DMS114 treated with DMSO at 0.1 percent for 48 hours (cell line): ENCODE results near the gene C1QTNF9.
"Not testable (repeated sequence)": the region's sequence is repeated elsewhere in the genome, so short reads cannot be mapped to it uniquely, and the experiment has no call there.

Experiments used
- DNase-seq: peaks from one replicate; lab custom pipeline; 2025; ENCODE audit not compliant: unreplicated experiment; lab: John Stamatoyannopoulos, UW

The C1QTNF9 gene

GRCh38 chr13:24319641-24320040, 10.3 kb downstream of the C1QTNF9 start:
- DNase-seq = not testable (repeated sequence)

GRCh38 chr13:24321416-24321815, 12.0 kb downstream of the C1QTNF9 start:
- DNase-seq = not testable (repeated sequence)

GRCh38 chr13:24322470-24322869, 13.1 kb downstream of the C1QTNF9 start:
- DNase-seq = not testable (repeated sequence)

- DNase-seq = no peak
Measured at GRCh38 chr13:24323036-24323738, 13.8 kb downstream of the C1QTNF9 start.

DNA sequence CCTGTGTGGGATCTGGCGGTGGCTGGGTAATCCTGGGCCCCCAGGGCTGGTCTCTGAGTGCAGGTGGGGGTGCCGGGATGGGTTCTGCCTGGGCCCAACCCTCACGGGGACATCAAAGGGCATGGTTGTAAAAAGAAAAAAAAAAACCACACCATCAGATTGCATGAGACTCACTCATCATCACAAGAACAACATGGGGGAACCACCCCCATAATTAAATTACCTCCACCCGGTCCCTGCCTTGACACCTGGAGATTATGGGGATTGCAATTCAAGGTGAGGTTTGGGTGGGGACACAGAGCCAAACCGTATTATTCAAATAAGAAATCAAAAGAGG, 14.3 kb downstream of the C1QTNF9 start:
- no peak for DNase-seq

- not testable (repeated sequence) for DNase-seq
Measured at GRCh38 chr13:24327598-24327997, 18.2 kb downstream of the C1QTNF9 start.

DNA sequence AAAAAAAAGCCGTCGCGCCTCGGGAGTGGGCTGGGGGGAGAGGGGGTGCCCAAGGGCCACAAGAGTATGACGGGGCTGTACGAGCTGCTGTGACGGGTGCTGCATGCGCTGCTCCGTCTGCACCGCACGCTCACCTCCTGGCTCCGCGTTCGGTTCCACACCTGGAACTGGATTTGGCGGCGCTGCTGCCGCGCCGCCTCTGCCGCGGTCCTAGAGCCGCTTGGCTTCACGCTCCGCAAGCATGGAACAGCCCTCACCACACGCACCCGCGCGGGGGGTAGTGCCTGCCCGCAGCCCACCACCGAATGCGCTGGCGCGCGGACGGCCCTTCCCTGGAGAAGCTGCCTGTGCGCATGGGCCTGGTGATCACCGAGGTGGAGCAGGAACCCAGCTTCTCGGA, 18.8 kb downstream of the C1QTNF9 start:
- no peak for DNase-seq

GRCh38 chr13:24338721-24339120, 29.3 kb downstream of the C1QTNF9 start:
- no peak for DNase-seq

GRCh38 chr13:24339937-24340607, 30.7 kb downstream of the C1QTNF9 start:
- no peak for DNase-seq

DNA sequence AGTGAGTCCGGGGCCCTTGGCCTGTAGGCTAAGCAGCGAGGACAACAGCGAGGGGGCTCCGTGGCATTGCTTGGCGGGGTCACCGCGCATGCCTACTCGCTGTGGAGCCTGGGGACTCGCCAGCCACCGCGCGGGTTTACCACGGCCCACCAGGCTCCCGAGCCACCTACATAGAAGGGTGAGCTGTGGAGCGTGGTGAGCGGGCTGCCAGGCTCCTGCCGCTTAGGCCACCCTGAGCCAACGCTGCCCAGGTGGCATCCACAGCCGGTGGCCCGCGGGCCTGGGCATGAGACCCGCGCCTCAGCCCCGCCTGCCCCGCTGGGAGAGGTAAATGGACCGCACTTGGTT, 31.2 kb downstream of the C1QTNF9 start:
- DNase-seq = no peak

DNA sequence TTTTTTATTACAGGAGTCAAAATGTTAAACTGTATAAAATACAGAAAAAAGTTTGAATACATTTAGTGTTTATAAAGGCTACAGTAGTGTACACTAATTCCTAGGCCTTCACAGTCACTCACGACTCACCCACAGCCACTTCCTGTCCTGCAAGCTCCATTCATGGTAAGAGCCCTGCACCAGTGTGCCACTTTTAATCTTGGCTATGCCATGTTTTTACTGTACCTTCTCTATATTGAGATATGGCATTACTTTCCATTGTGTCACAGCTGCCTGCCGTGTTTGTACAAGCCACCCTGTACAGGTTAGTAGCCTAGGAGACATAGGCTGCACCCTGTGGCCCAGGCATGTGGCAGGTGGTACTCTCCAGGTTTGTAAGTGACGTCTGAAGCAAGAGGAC, 32.1 kb downstream of the C1QTNF9 start:
- DNase-seq = no peak

DNA sequence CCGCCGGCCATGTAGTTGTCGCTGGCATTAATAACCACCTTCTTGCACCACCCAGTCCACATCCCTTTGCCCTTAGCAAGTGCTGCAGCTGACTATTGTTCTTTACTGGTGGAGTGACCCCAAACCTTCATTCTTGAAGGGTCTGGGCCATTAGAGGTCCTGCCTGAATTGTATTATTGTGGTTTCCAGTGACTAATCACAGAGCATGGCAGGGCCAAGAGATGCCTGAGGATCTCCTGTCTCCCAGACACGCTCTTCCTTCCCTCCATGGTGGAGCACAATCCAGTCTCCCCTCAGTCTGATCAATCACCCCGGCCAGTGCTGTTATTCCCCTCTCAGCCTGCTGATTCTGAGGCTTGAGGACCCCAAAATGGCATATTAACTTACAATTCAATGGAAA, 39.0 kb downstream of the C1QTNF9 start:
- no peak for DNase-seq

- no peak for DNase-seq
Measured at GRCh38 chr13:24348797-24349515, 39.6 kb downstream of the C1QTNF9 start.

DNA sequence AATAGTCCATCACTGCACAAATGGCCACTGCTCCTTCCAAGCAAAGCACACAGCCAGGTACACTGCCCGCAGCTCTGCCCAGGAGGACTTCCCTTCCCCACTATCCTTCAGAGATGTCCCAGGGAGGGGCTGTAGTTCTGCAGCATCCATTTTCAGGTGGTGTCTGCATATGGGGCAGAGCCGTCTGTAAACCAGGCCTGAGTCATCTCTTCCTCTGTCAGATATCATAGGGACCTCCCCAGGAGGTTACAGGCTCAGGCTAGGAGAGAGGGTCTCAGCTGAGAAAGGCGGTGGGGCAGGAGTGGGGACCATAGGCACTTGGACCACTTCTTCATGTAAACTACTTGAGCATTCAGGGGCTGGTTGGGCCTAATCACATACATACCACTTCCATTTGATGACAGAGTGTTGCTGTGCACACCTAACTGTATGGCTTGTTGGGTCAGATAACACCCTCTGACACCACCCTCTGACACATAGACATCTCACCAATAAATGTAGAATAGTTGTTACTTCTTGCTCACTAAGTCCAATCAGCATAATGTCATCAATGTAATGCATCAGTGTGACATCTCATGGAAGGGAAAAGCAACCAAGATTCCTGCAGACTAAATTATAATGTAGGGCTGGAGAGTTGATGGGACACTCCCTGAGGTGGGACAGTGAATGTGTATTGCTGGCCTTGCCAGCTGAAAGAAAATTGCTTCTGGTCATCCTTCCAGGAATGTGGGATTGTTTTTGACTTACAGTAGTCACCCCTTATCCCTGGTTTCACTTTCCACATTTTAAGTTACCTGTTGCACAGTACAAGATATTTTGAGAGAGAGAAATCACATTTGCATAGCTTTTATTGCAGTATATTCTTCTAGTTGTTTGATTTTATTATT, 40.6 kb downstream of the C1QTNF9 start:
- not testable (repeated sequence) for DNase-seq

DNA sequence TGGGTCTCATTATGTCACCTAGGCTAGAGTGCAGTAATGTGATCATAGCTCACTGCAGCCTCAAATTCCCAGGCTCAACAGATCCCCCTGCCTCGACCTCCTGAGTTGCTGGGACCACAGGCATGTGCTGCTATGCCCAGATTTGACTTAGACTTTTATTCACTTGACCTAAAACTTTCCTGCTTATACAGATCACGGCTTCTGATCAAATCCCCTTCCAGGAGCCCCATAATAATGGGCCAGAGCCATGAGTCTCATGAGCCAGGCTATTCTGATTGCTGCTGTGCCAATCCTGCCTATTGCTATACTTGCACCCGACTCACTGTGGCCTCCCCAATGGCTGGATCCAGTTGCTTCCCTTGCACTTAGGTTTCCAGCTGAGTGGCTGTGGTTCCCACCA, 42.0 kb downstream of the C1QTNF9 start:
- no peak for DNase-seq

DNA sequence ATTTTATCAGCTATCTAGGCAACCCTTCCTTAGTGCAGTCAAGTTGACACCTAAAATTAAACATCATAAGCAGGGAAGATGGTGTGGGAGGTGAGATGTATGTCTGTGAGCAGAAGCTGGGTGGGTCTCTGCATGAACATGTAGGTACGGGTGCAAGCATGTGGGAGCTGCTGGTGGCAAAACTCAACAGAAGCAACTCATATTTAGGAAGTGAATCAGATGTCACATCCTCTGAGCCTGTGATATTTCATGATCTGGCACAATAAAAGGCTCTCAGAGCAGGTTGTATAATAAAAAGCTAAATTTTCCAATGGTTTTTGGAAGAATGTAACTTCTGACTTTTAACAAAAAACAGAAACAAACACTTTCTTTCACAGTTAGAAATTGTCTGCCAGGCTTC, 44.4 kb downstream of the C1QTNF9 start:
- no peak for DNase-seq

DNA sequence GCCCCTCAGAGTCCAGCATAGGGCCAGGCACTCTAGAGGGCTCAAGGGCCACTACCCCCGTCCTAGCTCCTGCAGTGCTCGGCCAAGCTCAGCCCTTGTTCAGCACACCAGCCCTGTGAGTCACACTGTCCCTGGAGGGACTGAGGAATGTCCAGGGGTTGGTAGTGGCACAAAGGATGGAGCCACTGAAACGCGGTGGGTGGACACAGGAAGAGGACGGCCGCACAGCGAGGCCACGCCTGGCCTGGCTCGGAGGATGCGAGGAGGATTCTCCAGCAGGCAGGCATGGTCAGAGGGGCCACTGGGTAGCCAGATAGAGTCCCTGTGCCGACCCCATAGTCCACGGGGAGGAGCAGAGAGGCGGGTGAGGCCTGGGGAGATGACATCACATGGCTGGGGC, 45.7 kb downstream of the C1QTNF9 start:
- DNase-seq = no peak

- DNase-seq = no peak
Measured at GRCh38 chr13:24356270-24356669, 46.9 kb downstream of the C1QTNF9 start.

DNA sequence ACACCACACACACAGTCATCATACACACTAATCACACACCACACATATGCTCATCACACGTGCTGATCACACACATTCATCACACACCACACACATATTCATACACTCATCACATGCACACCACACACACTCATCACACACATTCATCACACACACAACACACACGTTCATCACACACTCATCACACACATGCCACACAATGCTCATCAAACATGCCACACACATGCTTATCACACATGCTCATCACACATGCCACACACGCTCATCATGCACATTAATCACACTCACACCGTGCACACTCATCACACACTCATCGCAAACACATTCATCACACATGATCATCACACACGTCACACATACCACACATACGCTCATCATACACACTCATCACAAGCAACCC, 47.5 kb downstream of the C1QTNF9 start:
- DNase-seq = no peak

DNA sequence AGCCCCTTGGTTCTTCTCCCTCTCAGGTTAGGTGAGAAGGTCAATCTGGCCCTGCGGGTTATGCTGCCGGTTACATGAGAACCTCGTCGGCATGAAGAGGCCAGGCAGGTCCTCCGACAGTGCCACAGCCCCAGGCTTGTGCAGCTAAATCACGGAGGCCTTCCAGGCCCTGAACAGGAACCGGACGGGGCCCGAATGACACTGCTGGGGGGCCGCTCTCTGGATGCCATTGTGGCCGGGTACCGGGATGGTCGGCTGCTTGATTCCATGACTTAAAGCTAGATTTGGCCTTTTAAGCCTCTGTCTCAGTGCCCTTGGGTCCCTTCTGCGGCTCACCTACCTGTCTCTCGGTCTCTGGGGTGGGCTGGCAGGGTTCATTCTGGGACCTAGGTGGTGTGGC, 48.4 kb downstream of the C1QTNF9 start:
- no peak for DNase-seq

GRCh38 chr13:24358836-24359235, 49.5 kb downstream of the C1QTNF9 start:
- DNase-seq = not testable (repeated sequence)
